GM06990 (cell line): ENCODE results near the gene TANGO2.

Experiments used
- DNase-seq: peaks from one replicate; pipeline ENCODE4 v3.0.0-alpha.2; 2011; ENCODE audit not compliant: insufficient read length; ENCODE audit errors: extremely low read depth
- H3K27me3 ChIP-seq: replicated peaks from 2 replicates; pipeline ENCODE4 v1.6.0; 2011; ENCODE audit warnings: low read length; ENCODE audit not compliant: control insufficient read depth, insufficient read depth
- H3K36me3 ChIP-seq: 2 replicates; pipeline ENCODE4 v1.5.1; 2011; ENCODE audit warnings: low read length; ENCODE audit not compliant: control insufficient read depth, insufficient read depth
- H3K4me3 ChIP-seq: replicated peaks from 2 replicates; pipeline ENCODE4 v1.5.1; 2011; ENCODE audit warnings: low read depth, mild to moderate bottlenecking, control low read depth, low read length
- TF ChIP-seq, protein P1 (sequence below): IDR thresholded peaks from 2 replicates; pipeline ENCODE4 v1.5.1; 2011; ENCODE audit warnings: low read length, control low read depth, mild to moderate bottlenecking, inconsistent platforms; ENCODE audit not compliant: insufficient read depth, poor library complexity, severe bottlenecking

The TANGO2 gene

GRCh38 chr22:20002128-20002527 is 18.8 kb upstream of the TANGO2 start:
- no peaks in the 10 kb centered on the region for H3K27me3 ChIP-seq
- no peak for DNase-seq
- H3K4me3 ChIP-seq = no peak overlapping the region
- TF ChIP-seq, protein P1, sequence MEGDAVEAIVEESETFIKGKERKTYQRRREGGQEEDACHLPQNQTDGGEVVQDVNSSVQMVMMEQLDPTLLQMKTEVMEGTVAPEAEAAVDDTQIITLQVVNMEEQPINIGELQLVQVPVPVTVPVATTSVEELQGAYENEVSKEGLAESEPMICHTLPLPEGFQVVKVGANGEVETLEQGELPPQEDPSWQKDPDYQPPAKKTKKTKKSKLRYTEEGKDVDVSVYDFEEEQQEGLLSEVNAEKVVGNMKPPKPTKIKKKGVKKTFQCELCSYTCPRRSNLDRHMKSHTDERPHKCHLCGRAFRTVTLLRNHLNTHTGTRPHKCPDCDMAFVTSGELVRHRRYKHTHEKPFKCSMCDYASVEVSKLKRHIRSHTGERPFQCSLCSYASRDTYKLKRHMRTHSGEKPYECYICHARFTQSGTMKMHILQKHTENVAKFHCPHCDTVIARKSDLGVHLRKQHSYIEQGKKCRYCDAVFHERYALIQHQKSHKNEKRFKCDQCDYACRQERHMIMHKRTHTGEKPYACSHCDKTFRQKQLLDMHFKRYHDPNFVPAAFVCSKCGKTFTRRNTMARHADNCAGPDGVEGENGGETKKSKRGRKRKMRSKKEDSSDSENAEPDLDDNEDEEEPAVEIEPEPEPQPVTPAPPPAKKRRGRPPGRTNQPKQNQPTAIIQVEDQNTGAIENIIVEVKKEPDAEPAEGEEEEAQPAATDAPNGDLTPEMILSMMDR = no peak
- no peaks in the 10 kb centered on the region for H3K36me3 ChIP-seq

DNA sequence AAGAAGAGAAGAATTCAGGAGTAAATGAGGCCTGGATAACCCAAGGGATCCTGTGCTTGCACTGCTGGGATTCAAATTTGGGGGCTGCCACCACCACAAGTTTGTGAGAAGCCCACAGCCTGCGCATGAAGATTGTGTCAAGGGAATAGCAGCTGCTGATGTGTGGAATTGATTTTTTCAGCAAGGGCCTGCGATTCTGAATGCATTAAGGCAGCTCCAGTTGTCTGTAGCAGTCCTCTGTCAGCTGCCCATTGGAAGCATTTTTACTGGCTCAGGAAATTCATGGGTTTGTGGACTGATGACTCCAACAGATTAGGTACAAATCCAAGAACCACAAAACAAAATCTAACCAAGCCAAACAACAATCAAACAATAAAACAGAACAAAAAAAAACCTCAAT is 18.3 kb upstream of the TANGO2 start:
- no peak for DNase-seq
- Histone ChIP-seq H3K36me3 (no peaks in the 10 kb centered on the region), H3K27me3 (no peaks in the 10 kb centered on the region), H3K4me3 (no peak overlapping the region)
- TF ChIP-seq, protein P1 = no peak

DNA sequence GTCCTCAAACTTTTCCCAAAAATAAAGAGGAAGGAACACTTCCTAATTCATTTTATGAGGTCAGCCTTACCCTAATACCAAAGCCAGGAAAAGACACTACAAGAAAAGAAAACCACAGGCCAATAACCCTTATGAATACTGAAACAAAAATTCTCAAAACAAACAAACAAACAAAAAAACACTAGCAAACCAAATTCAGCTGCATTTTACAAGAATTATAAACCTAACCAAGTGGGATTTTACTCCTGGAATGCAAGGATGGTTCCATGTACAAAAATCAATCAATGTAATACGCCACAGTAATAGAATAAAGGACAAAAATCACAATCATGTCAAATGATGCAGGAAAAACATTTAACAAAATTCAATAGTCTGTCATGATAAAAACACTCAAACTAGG is 17.6 kb upstream of the TANGO2 start:
- no peak for DNase-seq
- no peaks in the 10 kb centered on the region for H3K27me3 ChIP-seq
- no peak overlapping the region for H3K4me3 ChIP-seq
- TF ChIP-seq, protein P1 = no peak
- H3K36me3 ChIP-seq = no peaks in the 10 kb centered on the region

GRCh38 chr22:20004464-20004863 is 16.4 kb upstream of the TANGO2 start:
- no peak for DNase-seq
- H3K4me3 ChIP-seq = no peak overlapping the region
- no peaks in the 10 kb centered on the region for H3K36me3 ChIP-seq
- H3K27me3 ChIP-seq = no peaks in the 10 kb centered on the region
- TF ChIP-seq, protein P1 = no peak

- H3K4me3 ChIP-seq = no peak overlapping the region
- no peak for DNase-seq
- H3K36me3 ChIP-seq = no peaks in the 10 kb centered on the region
- H3K27me3 ChIP-seq = no peaks in the 10 kb centered on the region
- TF ChIP-seq, protein P1 = no peak
Measured at GRCh38 chr22:20008221-20008995, 12.5 kb upstream of the TANGO2 start.

DNA sequence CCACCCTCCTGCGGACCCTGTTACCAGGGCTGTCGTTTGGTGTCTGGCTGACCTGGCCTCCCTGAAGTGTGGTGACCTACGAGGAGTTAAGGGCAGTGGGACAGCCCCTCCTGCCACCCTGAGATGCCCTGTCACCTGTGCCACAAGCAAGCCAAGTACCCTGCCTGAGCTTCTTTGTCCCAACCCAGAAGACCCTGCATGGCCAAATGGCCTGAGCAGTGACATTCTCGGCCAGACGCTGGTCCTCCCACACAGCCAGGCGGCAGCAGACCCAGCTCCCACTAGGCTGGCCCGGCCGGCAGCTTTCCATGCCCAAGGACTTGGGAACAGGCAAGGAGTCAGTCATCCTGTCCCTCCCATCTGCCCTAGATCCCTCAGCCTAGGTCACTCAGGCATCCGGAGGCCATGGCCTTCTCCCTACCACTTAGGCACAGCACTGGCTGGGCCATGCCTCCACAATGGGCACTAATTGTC is 11.9 kb upstream of the TANGO2 start:
- Histone ChIP-seq H3K4me3 (no peak overlapping the region), H3K27me3 (no peaks in the 10 kb centered on the region), H3K36me3 (no peaks in the 10 kb centered on the region)
- TF ChIP-seq, protein P1 = no peak
- no peak for DNase-seq
